OCI-LY1 (cell line): Measurements from ENCODE around the gene PRR5L.

ENCODE experiments used
- H2AFZ ChIP-seq: fragments of 200-600 bp; sonication (generic), shearing (Covaris generic); 2 replicates; pipeline ENCODE4 v1.6.0; 2014; ENCODE audit warnings: antibody characterized with exemption, mild to moderate bottlenecking, low read length
- H3F3A ChIP-seq: fragments of 200-600 bp; sonication (generic), shearing (Covaris generic); 2 replicates; pipeline ENCODE4 v1.6.0; 2014; ENCODE audit warnings: mild to moderate bottlenecking, antibody characterized with exemption, low read length, moderate library complexity; ENCODE audit not compliant: insufficient read depth
- H3K27ac ChIP-seq: fragments of 200-600 bp; sonication (generic); 2 replicates; pipeline ENCODE4 v1.5.1; 2014; ENCODE audit warnings: low read length, mixed run types, mild to moderate bottlenecking, low read depth; ENCODE audit not compliant: poor library complexity, severe bottlenecking
- H3K27me3 ChIP-seq: fragments of 200-600 bp; sonication (generic); 2 replicates; pipeline ENCODE4 v1.6.0; 2014; ENCODE audit warnings: antibody characterized with exemption, mild to moderate bottlenecking, low read length, moderate library complexity; ENCODE audit not compliant: insufficient read depth
- H3K36me3 ChIP-seq: fragments of 200-600 bp; sonication (generic); 2 replicates; pipeline ENCODE4 v1.6.1; 2014; ENCODE audit warnings: mild to moderate bottlenecking, antibody characterized with exemption, low read length, moderate library complexity, mixed read lengths; ENCODE audit not compliant: insufficient read depth
- H3K4me1 ChIP-seq: fragments of 200-600 bp; sonication (generic); 2 replicates; pipeline ENCODE4 v1.5.1; 2014; ENCODE audit warnings: mild to moderate bottlenecking, low read length, moderate library complexity; ENCODE audit not compliant: insufficient read depth, severe bottlenecking
- H3K4me2 ChIP-seq: fragments of 200-600 bp; sonication (generic), shearing (Covaris generic); 2 replicates; pipeline ENCODE4 v1.6.1; 2014; ENCODE audit warnings: low read length
- H3K4me3 ChIP-seq: fragments of 200-600 bp; sonication (generic); 2 replicates; pipeline ENCODE4 v1.5.1; 2014; ENCODE audit warnings: low read length, low read depth, mild to moderate bottlenecking, mixed read lengths; ENCODE audit not compliant: poor library complexity, severe bottlenecking
- H3K79me2 ChIP-seq: fragments of 200-600 bp; shearing (Covaris generic); 2 replicates; pipeline ENCODE4 v1.6.1; 2016; ENCODE audit warnings: mixed run types, low read length, mixed read lengths; ENCODE audit not compliant: insufficient read depth
- H3K9ac ChIP-seq: fragments of 200-600 bp; sonication (generic), shearing (Covaris generic); 2 replicates; pipeline ENCODE4 v1.6.1; 2014; ENCODE audit warnings: mild to moderate bottlenecking, low read length, mixed read lengths
- H3K9me2 ChIP-seq: fragments of 200-600 bp; sonication (generic), shearing (Covaris generic); 2 replicates; pipeline ENCODE4 v1.6.1; 2014; ENCODE audit warnings: low read depth, mild to moderate bottlenecking, low read length, mixed read lengths
- H3K9me3 ChIP-seq: fragments of 200-600 bp; shearing (Covaris generic); 2 replicates; pipeline ENCODE4 v1.6.1; 2014; ENCODE audit warnings: low read length, mixed read lengths
- H4K20me1 ChIP-seq: fragments of 200-600 bp; sonication (generic), shearing (Covaris generic); 2 replicates; pipeline ENCODE4 v1.6.0; 2016; ENCODE audit warnings: mild to moderate bottlenecking, low read length; ENCODE audit not compliant: insufficient read depth
- EZH2 ChIP-seq: fragments of 200-600 bp; sonication (generic), shearing (Covaris generic); IDR thresholded peaks from 2 replicates; pipeline ENCODE4 v1.8.0; 2017; ENCODE audit warnings: borderline replicate concordance, mixed run types, mild to moderate bottlenecking, antibody characterized with exemption, low read length, moderate library complexity, mixed read lengths
- TF ChIP-seq, protein P1 (sequence below): fragments of 200-600 bp; sonication (generic), shearing (Covaris generic); IDR thresholded peaks from 2 replicates; pipeline ENCODE4 v1.5.1; 2017; ENCODE audit warnings: mild to moderate bottlenecking, antibody characterized with exemption, low read length, moderate library complexity, mixed read lengths

Gene PRR5L

DNA sequence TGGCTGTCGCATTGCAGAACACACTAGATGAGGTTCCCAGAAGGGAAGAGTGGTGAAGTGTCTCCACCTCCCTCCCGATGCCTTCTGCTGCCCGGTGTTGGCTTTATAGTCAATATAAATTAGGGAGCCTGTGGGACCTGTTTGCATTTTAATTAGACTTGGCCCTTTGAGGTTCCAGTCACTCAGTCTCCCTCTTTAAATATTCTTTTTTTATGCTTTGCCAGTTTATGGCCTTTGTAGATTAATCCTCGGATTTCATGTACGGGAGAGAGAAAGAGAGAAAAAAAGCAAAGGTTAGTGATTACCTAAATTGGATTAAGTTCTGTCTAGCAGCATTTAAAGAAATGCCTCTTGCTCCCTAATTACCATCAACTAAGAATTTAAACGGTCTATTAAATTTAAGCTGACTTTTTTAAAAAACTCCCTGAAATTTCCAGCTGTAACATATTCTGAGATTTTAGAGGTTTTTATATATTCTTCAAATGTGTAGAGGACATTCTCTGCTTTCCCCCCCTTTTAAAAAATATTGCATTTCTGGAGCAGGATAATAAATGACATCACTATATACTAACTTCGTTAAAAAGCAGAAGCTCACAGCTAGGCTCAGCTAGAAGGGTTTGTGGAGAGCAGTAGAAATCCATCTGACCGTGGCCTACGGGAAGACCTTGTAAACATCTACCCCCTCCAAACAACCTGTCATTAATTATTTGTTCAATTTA is 84.4 kb downstream of the PRR5L start:
- Histone ChIP-seq H2AFZ (no peak overlapping the region), H3F3A (no peaks in the 10 kb centered on the region), H3K79me2 (no peaks in the 10 kb centered on the region), H3K27me3 (no peaks in the 10 kb centered on the region; the same call in 1 of the 2 replicates), H3K9me2 (no peaks in the 10 kb centered on the region), H3K9me3 (no peaks in the 10 kb centered on the region), H3K9ac (no peak overlapping the region), H3K4me1 (no peaks in the 10 kb centered on the region), H3K27ac (no peak overlapping the region), H4K20me1 (no peaks in the 10 kb centered on the region), H3K36me3 (no peaks in the 10 kb centered on the region), H3K4me2 (no peak overlapping the region), H3K4me3 (no peak overlapping the region)
- TF ChIP-seq, protein P1, sequence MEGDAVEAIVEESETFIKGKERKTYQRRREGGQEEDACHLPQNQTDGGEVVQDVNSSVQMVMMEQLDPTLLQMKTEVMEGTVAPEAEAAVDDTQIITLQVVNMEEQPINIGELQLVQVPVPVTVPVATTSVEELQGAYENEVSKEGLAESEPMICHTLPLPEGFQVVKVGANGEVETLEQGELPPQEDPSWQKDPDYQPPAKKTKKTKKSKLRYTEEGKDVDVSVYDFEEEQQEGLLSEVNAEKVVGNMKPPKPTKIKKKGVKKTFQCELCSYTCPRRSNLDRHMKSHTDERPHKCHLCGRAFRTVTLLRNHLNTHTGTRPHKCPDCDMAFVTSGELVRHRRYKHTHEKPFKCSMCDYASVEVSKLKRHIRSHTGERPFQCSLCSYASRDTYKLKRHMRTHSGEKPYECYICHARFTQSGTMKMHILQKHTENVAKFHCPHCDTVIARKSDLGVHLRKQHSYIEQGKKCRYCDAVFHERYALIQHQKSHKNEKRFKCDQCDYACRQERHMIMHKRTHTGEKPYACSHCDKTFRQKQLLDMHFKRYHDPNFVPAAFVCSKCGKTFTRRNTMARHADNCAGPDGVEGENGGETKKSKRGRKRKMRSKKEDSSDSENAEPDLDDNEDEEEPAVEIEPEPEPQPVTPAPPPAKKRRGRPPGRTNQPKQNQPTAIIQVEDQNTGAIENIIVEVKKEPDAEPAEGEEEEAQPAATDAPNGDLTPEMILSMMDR, result no peak

- no peak overlapping the region for H3K27ac ChIP-seq
- H3K36me3 ChIP-seq, result no peaks in the 10 kb centered on the region
- H2AFZ ChIP-seq, result no peak overlapping the region
- H3K79me2 ChIP-seq, result no peaks in the 10 kb centered on the region
- H3K9me3 ChIP-seq, result no peaks in the 10 kb centered on the region
- no peak overlapping the region for H3K4me2 ChIP-seq
- H3F3A ChIP-seq, result no peaks in the 10 kb centered on the region
- TF ChIP-seq, protein P1, result no peak
- TF ChIP-seq EZH2, result no peak
- no peaks in the 10 kb centered on the region for H4K20me1 ChIP-seq
- no peaks in the 10 kb centered on the region for H3K9me2 ChIP-seq
- H3K4me1 ChIP-seq, result no peaks in the 10 kb centered on the region
- no peak overlapping the region for H3K4me3 ChIP-seq
- H3K9ac ChIP-seq, result no peak overlapping the region
- no peaks in the 10 kb centered on the region; the same call in 1 of the 2 replicates for H3K27me3 ChIP-seq
Measured at GRCh38 chr11:36381015-36381360, 84.9 kb downstream of the PRR5L start.

DNA sequence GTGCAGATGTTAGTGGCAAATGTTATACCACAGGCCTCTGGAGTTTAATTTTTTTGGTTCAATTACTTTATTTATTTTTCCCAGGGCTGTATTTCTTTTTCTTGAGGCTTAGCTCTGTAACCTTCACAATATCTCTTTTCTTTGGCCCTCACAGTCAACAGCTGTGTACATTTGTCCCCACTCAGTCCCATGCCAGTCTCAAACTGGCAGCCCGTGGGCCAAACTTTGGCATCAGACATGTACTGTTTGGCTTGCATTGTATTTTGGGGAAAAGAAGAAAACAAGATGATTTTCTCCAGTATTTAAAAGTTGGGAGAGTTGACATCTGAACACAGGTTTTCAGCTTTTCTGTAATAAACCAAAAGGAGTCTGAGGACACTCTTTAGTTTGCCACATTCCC is 87.1 kb downstream of the PRR5L start:
- H3K27ac ChIP-seq, result no peak overlapping the region
- TF ChIP-seq, protein P1, result no peak
- TF ChIP-seq EZH2, result no peak
- H3K4me2 ChIP-seq, result no peak overlapping the region
- H3K27me3 ChIP-seq, result no peaks in the 10 kb centered on the region
- no peaks in the 10 kb centered on the region for H4K20me1 ChIP-seq
- H3K79me2 ChIP-seq, result no peaks in the 10 kb centered on the region
- H3K9me2 ChIP-seq, result no peaks in the 10 kb centered on the region
- no peaks in the 10 kb centered on the region for H3K9me3 ChIP-seq
- H3K9ac ChIP-seq, result no peak overlapping the region
- H3K4me3 ChIP-seq, result no peak overlapping the region
- no peaks in the 10 kb centered on the region for H3K36me3 ChIP-seq
- no peaks in the 10 kb centered on the region for H3K4me1 ChIP-seq
- H2AFZ ChIP-seq, result no peak overlapping the region
- no peaks in the 10 kb centered on the region for H3F3A ChIP-seq
